WTC11 (cell line): ENCODE data around the gene WEE1. TPM values are rescaled to one million over a fixed set of nuclear protein-coding genes. Genes with fewer than 3 reads are reported as not detected.

Source experiments
- ATAC-seq: fragments of 200-7000 bp; cut with Tn5 transposase; 2 replicates; pipeline ENCODE4 v1.10.0; 2021; ENCODE audit warnings: mild to moderate bottlenecking, moderate library complexity
- CTCF ChIA-PET: fragments of 300-600 bp; sonication (Branson Sonifier 250); formaldehyde crosslinking; loops from one replicate; lab custom pipeline; 2021; ENCODE audit warnings: antibody characterized with exemption; lab: Charles Lee
- POLR2A ChIA-PET: fragments of 350-600 bp; sonication (Branson Sonifier 250); formaldehyde crosslinking; loops from one replicate; lab custom pipeline; 2021; ENCODE audit warnings: antibody characterized with exemption; lab: Charles Lee
- DNase-seq: peaks from one replicate; pipeline ENCODE4 v3.0.0; 2021; ENCODE audit warnings: low spot score
- H3K27ac Mint-ChIP-seq: 2 replicates; pipeline ENCODE4 v1.8.0; 2021; ENCODE audit warnings: mixed read lengths
- H3K27me3 Mint-ChIP-seq: 2 replicates; pipeline ENCODE4 v1.8.0; 2021; ENCODE audit warnings: low read depth, mild to moderate bottlenecking, moderate library complexity, mixed read lengths
- H3K36me3 Mint-ChIP-seq: 2 replicates; pipeline ENCODE4 v1.8.0; 2021; ENCODE audit warnings: mixed read lengths
- H3K4me1 Mint-ChIP-seq: 2 replicates; pipeline ENCODE4 v1.8.0; 2022; ENCODE audit warnings: mixed read lengths
- H3K4me3 Mint-ChIP-seq: 2 replicates; pipeline ENCODE4 v1.8.0; 2021; ENCODE audit warnings: mild to moderate bottlenecking, moderate library complexity, mixed read lengths
- H3K9me3 Mint-ChIP-seq: 2 replicates; pipeline ENCODE4 v1.8.0; 2021; ENCODE audit warnings: mixed read lengths
- AFF4 ChIP-seq: sonication (generic); formaldehyde crosslinking; IDR thresholded peaks from 2 replicates; pipeline ENCODE4 v1.8.1; 2023; ENCODE audit warnings: mild to moderate bottlenecking, missing genetic modification reagents, borderline replicate concordance
- FOXP4 ChIP-seq: sonication (generic); formaldehyde crosslinking; IDR thresholded peaks from 2 replicates; pipeline ENCODE4 v1.8.0; 2022; ENCODE audit warnings: mild to moderate bottlenecking, missing genetic modification reagents
- HMGA2 ChIP-seq: fragments of 250-450 bp; sonication (Bioruptor Pico); IDR thresholded peaks from 2 replicates; pipeline ENCODE4 v1.4.0; 2021; ENCODE audit warnings: mild to moderate bottlenecking, moderate library complexity
- MYBL2 ChIP-seq: sonication (generic); formaldehyde crosslinking; IDR thresholded peaks from 2 replicates; pipeline ENCODE4 v1.8.1; 2023; ENCODE audit warnings: mild to moderate bottlenecking, moderate library complexity, missing genetic modification reagents
- NFE2L1 ChIP-seq: sonication (generic); formaldehyde crosslinking; IDR thresholded peaks from 2 replicates; pipeline ENCODE4 v1.8.1; 2023; ENCODE audit warnings: missing genetic modification reagents
- NR1H2 ChIP-seq: sonication (generic); formaldehyde crosslinking; IDR thresholded peaks from 2 replicates; pipeline ENCODE4 v1.9.0; 2021; ENCODE audit warnings: mild to moderate bottlenecking, moderate library complexity, missing genetic modification reagents
- NR3C1 ChIP-seq: sonication (generic); formaldehyde crosslinking; conservative IDR thresholded peaks from 2 replicates; pipeline ENCODE4 v1.8.1; 2023; ENCODE audit warnings: low read depth, mild to moderate bottlenecking, missing genetic modification reagents
- STAT6 ChIP-seq: sonication (generic); formaldehyde crosslinking; conservative IDR thresholded peaks from 2 replicates; pipeline ENCODE4 v1.8.1; 2023; ENCODE audit warnings: mild to moderate bottlenecking, low read depth, missing genetic modification reagents, moderate library complexity
- ZNF232 ChIP-seq: sonication (generic); formaldehyde crosslinking; IDR thresholded peaks from 2 replicates; pipeline ENCODE4 v1.8.0; 2022; ENCODE audit warnings: mild to moderate bottlenecking, missing genetic modification reagents
- ZNF263 ChIP-seq: sonication (generic); formaldehyde crosslinking; IDR thresholded peaks from 2 replicates; pipeline ENCODE4 v1.8.1; 2022; ENCODE audit warnings: low read depth, mild to moderate bottlenecking, moderate library complexity, missing genetic modification reagents
- ZNF532 ChIP-seq: fragments of 250-450 bp; sonication (Bioruptor Pico); IDR thresholded peaks from 2 replicates; pipeline ENCODE4 v1.9.0; 2021; ENCODE audit warnings: mild to moderate bottlenecking, borderline replicate concordance
- total RNA-seq: library from RNA; stranded (reverse); gene quantifications from 3 replicates; pipeline ENCODE4 v1.2.3, GENCODE V29; 2021
- TF ChIP-seq, protein P1 (sequence below): sonication (generic); formaldehyde crosslinking; IDR thresholded peaks from 2 replicates; pipeline ENCODE4 v1.8.0; 2023; ENCODE audit warnings: missing genetic modification reagents, mild to moderate bottlenecking, borderline replicate concordance
- TF ChIP-seq, protein P2 (sequence below): sonication (generic); formaldehyde crosslinking; IDR thresholded peaks from 2 replicates; pipeline ENCODE4 v1.8.1; 2022; ENCODE audit warnings: missing genetic modification reagents, borderline replicate concordance

The WEE1 gene
- total RNA-seq, 1 experiment from 2014 or later = 109 TPM

DNA sequence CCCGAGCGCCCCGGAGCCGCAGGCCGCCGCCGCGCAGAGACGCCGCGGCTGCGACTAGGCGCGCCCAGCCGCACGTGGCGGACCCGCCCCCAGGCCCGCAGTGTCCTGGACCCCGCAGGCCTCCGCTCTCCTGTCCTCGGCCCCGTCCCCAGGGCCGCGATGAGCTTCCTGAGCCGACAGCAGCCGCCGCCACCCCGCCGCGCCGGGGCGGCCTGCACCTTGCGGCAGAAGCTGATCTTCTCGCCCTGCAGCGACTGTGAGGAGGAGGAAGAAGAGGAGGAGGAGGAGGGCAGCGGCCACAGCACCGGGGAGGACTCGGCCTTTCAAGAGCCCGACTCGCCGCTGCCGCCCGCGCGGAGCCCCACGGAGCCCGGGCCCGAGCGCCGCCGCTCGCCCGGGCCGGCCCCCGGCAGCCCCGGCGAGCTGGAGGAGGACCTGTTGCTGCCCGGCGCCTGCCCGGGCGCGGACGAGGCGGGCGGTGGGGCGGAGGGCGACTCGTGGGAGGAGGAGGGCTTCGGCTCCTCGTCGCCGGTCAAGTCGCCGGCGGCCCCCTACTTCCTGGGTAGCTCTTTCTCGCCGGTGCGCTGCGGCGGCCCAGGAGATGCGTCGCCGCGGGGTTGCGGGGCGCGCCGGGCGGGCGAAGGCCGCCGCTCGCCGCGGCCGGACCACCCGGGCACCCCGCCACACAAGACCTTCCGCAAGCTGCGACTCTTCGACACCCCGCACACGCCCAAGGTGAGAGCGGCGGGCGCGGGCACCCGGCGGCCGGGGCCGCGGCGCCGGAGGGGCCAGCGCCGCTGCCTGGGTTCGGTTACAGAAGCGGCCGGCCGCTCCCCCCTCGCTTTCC, 528 bp downstream of the WEE1 start:
- peaks cover 61% of the 10 kb centered on the region for H3K4me1 Mint-ChIP-seq
- H3K36me3 Mint-ChIP-seq = peaks cover 42% of the 10 kb centered on the region
- peak overlapping the region; percentile 95 for H3K4me3 Mint-ChIP-seq
- ATAC-seq = peak; percentile 3; the same call in 1 of the 2 replicates
- CTCF ChIA-PET = interaction anchor here (0.8 to 3.7 kb wide), 8 partner anchors 14 to 176 kb away, joined by 3 to 49 read pairs (median 4); partner anchors contain the start of gene SWAP70
- H3K9me3 Mint-ChIP-seq = no peaks in the 10 kb centered on the region
- H3K27ac Mint-ChIP-seq = peak overlapping the region; percentile 87
- DNase-seq = peak; percentile 32
- no peaks in the 10 kb centered on the region for H3K27me3 Mint-ChIP-seq
- POLR2A ChIA-PET = interaction anchor here (0.5 to 2.9 kb wide), 20 partner anchors 9 to 1379 kb away, joined by 3 to 27 read pairs (median 6); partner anchors contain the start of gene ZNF143
- TF ChIP-seq ZNF532 (CRISPR knock-in tag) (no peak), FOXP4 (CRISPR knock-in tag) (peak; percentile 48; the same call in 1 of the 2 replicates), NR3C1 (no peak; the same call in 1 of the 2 replicates), ZNF263 (CRISPR knock-in tag) (no peak; the same call in 1 of the 2 replicates), ZNF232 (CRISPR knock-in tag) (0 out of 2 replicates have a peak, but pooled peaks have one; percentile 1), MYBL2 (CRISPR knock-in tag) (no peak), STAT6 (CRISPR knock-in tag) (no peak), AFF4 (no peak), NFE2L1 (CRISPR knock-in tag) (no peak), NR1H2 (CRISPR knock-in tag) (no peak), HMGA2 (no peak)
- TF ChIP-seq, protein P1, sequence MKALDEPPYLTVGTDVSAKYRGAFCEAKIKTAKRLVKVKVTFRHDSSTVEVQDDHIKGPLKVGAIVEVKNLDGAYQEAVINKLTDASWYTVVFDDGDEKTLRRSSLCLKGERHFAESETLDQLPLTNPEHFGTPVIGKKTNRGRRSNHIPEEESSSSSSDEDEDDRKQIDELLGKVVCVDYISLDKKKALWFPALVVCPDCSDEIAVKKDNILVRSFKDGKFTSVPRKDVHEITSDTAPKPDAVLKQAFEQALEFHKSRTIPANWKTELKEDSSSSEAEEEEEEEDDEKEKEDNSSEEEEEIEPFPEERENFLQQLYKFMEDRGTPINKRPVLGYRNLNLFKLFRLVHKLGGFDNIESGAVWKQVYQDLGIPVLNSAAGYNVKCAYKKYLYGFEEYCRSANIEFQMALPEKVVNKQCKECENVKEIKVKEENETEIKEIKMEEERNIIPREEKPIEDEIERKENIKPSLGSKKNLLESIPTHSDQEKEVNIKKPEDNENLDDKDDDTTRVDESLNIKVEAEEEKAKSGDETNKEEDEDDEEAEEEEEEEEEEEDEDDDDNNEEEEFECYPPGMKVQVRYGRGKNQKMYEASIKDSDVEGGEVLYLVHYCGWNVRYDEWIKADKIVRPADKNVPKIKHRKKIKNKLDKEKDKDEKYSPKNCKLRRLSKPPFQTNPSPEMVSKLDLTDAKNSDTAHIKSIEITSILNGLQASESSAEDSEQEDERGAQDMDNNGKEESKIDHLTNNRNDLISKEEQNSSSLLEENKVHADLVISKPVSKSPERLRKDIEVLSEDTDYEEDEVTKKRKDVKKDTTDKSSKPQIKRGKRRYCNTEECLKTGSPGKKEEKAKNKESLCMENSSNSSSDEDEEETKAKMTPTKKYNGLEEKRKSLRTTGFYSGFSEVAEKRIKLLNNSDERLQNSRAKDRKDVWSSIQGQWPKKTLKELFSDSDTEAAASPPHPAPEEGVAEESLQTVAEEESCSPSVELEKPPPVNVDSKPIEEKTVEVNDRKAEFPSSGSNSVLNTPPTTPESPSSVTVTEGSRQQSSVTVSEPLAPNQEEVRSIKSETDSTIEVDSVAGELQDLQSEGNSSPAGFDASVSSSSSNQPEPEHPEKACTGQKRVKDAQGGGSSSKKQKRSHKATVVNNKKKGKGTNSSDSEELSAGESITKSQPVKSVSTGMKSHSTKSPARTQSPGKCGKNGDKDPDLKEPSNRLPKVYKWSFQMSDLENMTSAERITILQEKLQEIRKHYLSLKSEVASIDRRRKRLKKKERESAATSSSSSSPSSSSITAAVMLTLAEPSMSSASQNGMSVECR (CRISPR knock-in tag) = 0 out of 2 replicates have a peak, but pooled peaks have one; percentile 36
- TF ChIP-seq, protein P2, sequence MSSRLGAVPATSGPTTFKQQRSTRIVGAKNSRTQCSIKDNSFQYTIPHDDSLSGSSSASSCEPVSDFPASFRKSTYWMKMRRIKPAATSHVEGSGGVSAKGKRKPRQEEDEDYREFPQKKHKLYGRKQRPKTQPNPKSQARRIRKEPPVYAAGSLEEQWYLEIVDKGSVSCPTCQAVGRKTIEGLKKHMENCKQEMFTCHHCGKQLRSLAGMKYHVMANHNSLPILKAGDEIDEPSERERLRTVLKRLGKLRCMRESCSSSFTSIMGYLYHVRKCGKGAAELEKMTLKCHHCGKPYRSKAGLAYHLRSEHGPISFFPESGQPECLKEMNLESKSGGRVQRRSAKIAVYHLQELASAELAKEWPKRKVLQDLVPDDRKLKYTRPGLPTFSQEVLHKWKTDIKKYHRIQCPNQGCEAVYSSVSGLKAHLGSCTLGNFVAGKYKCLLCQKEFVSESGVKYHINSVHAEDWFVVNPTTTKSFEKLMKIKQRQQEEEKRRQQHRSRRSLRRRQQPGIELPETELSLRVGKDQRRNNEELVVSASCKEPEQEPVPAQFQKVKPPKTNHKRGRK (CRISPR knock-in tag) = no peak
